Dermis microvascular lymphatic vessel endothelial cell (primary cell): ENCODE results near the gene HAUS7. TPM values are rescaled to one million over a fixed set of nuclear protein-coding genes. Genes with fewer than 3 reads are reported as not detected.
A peak's percentile ranks its signal among the peaks of the same experiment; 100 is the strongest.

Experiments
- DNase-seq, 2 donors: peaks; one replicate each; pipeline versions ENCODE4 v3.0.0 to v3.0.0-alpha.2; 2010; ENCODE audit warnings: low read depth in 2 of 2
- total RNA-seq: library from RNA; depleted of rRNA; stranded (reverse); fragments of >200 nt; gene quantifications from 2 replicates; pipeline ENCODE4 v1.2.1, GENCODE V29; 2014

HAUS7 gene
- total RNA-seq, 1 donor from 2014 or later = 11.6 TPM

- no peak for DNase-seq
These were observed 7.5 kb upstream of the HAUS7 start for GRCh38 chrX:153477901-153478300.

GRCh38 chrX:153477364-153477857 lies 7.0 kb upstream of the HAUS7 start:
- DNase-seq = no peak

- DNase-seq = peak in 1 of 2 donors; percentile 89
These were observed 6.4 kb upstream of the HAUS7 start for GRCh38 chrX:153476666-153477363.

GRCh38 chrX:153475751-153476281 lies 5.4 kb upstream of the HAUS7 start:
- DNase-seq = no peak

GRCh38 chrX:153475271-153475670 lies 4.9 kb upstream of the HAUS7 start:
- DNase-seq = no peak

- peak in 1 of 2 donors; percentile 88 for DNase-seq
These were observed 4.3 kb upstream of the HAUS7 start for GRCh38 chrX:153474718-153475117.

GRCh38 chrX:153474266-153474665 lies 3.9 kb upstream of the HAUS7 start:
- DNase-seq = no peak

- DNase-seq = no peak
These were observed 2.8 kb upstream of the HAUS7 start for GRCh38 chrX:153473126-153473525.

- DNase-seq = no peak
These were observed 1.4 kb upstream of the HAUS7 start for GRCh38 chrX:153471663-153472280.

GRCh38 chrX:153469811-153470410 lies 465 bp downstream of the HAUS7 start:
- DNase-seq = peak in 1 of 2 donors; percentile 47

GRCh38 chrX:153468008-153468580 lies 2.3 kb downstream of the HAUS7 start:
- no peak for DNase-seq

GRCh38 chrX:153465691-153466380 lies 4.5 kb downstream of the HAUS7 start:
- no peak for DNase-seq

- no peak for DNase-seq
These were observed 6.3 kb downstream of the HAUS7 start for GRCh38 chrX:153464116-153464515.

- no peak for DNase-seq
These were observed 6.8 kb downstream of the HAUS7 start for GRCh38 chrX:153463556-153463955.

- DNase-seq = no peak
These were observed 7.3 kb downstream of the HAUS7 start for GRCh38 chrX:153463031-153463430.

- DNase-seq = no peak
These were observed 8.1 kb downstream of the HAUS7 start for GRCh38 chrX:153462291-153462690.

GRCh38 chrX:153460826-153461225 lies 9.6 kb downstream of the HAUS7 start:
- peak in 1 of 2 donors; percentile 50 for DNase-seq

- DNase-seq = peak; percentile 51 to 67
These were observed 10.4 kb downstream of the HAUS7 start for GRCh38 chrX:153459986-153460385.

- DNase-seq = no peak
These were observed 11.9 kb downstream of the HAUS7 start for GRCh38 chrX:153458476-153458875.

GRCh38 chrX:153457827-153458466 lies 12.4 kb downstream of the HAUS7 start:
- DNase-seq = no peak
